GM12891 (cell line): ENCODE data around the gene TSR1.

Experiments
- PAX5 ChIP-seq: IDR thresholded peaks from 2 replicates; pipeline ENCODE4 v1.6.1; 2011; ENCODE audit warnings: low read length, moderate library complexity, mild to moderate bottlenecking; ENCODE audit not compliant: insufficient read depth, severe bottlenecking
- POLR2A ChIP-seq: IDR thresholded peaks from 2 replicates; pipeline ENCODE4 v1.6.1; 2011; ENCODE audit warnings: low read depth, low read length, control low read depth
- POLR2AphosphoS5 ChIP-seq: IDR thresholded peaks from 2 replicates; pipeline ENCODE4 v1.6.1; 2011; ENCODE audit warnings: low read depth, low read length, control low read depth
- SPI1 ChIP-seq: IDR thresholded peaks from 2 replicates; pipeline ENCODE4 v1.6.1; 2011; ENCODE audit warnings: low read depth, low read length, control low read depth

DNA sequence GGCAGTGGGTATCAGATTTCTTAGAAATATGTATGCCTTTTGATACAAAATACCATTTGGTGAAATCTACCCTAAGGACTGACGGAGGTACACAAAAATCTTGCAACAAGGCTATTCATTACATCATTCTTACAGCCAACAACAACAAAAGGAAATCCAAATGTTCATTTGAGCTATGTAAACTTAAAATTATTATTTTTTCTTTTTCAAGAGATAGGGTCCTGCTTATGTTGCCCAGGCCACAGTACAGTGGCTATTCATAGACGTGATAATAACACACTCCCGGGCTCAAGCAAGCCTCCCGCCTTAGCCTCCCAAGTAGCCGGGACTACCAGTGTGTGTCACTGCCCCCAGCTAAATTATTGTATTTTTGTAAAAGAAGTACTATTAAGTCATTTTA, 23.5 kb downstream of the TSR1 start:
- no peak for TF ChIP-seq POLR2A
- no peak for TF ChIP-seq POLR2AphosphoS5
- no peak for TF ChIP-seq PAX5
- TF ChIP-seq SPI1 = no peak
